ENCODE results near the gene DDX49.

GRCh38 chr19:18895038-18895823 is 24.3 kb upstream of the DDX49 start:
- peak; percentile 71 to 87 (median 80) for TF ChIP-seq CTCF (IDR thresholded peaks at IDR 0.05 in 2 of 3, conservative IDR thresholded peaks at IDR 0.05 in 1 of 3; ENCODE audit: insufficient read depth in 2 of 3, low read depth in 1 of 3, low read length in 3 of 3)
- peak; percentile 50 to 77 for TF ChIP-seq RAD21 (CRISPR knock-in tag; conservative IDR thresholded peaks at IDR 0.05 in 1 of 2, IDR thresholded peaks at IDR 0.05 in 1 of 2)

Data from K562 (cell line).